GM19099 (cell line): ENCODE measurements around the gene RNF207.

Experiments used
- POLR2A ChIP-seq: IDR thresholded peaks from 3 replicates; pipeline ENCODE4 v1.6.1; 2011; ENCODE audit warnings: low read depth; ENCODE audit not compliant: insufficient read length; ENCODE audit errors: extremely low read depth

The RNF207 gene

DNA sequence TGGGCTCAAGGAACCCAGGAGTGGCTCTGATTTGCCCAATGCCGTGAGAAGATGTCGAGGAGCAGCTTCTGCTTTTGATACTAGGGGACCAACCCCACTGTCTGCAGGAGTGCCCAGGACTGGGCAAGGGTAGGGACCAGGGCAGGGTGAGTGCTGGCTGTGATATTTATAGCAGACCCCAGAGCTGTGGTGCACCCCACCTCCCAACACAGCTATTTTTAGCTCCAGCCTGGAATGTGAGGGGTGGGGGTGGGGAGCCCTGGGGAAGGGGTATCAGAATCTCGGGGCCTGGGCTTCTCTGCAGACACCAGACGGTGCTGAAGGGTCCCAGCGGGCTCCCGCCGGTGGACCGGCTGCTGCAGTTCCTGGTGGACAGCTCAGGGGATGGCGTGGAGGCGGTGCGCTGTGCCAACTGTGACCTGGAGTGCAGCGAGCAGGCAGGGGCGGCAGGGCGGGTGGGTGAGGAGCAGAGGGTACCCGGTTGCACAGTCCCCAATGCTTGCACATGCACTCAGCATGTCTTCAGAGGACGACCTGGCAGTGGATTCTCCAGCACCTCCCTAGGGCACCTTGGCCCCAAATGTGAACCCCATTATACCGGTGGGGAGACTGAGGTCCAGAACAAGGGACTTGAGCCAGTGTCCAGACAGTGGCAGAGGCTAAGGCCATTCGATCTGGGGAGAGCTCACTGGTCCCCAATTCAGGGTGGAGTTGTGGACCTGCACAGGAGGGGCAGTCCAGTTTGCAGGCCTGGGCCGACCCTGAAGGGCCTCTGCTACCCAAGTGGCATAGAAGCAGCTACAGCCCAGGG, 1.4 kb downstream of the RNF207 start:
- no peak for TF ChIP-seq POLR2A

DNA sequence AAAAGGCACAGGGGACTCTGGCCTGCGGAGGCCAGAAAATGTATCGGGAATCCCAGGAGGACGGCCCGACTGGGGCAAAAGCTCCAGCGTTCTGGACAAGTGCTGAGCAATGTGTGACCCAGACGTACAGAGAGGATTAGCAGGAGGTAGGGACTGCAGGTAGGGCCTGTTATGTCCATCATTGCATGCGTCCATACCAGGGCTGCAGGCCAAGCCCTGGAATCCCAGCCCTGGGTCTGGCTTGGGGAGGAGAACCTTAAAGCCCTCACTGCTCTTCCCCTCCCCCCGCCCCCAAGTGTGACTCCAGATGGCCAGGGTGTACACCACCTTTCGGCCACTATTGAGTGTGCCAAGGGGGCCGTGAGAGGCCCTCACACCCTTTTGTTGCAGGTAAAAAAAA, 2.0 kb downstream of the RNF207 start:
- no peak for TF ChIP-seq POLR2A

DNA sequence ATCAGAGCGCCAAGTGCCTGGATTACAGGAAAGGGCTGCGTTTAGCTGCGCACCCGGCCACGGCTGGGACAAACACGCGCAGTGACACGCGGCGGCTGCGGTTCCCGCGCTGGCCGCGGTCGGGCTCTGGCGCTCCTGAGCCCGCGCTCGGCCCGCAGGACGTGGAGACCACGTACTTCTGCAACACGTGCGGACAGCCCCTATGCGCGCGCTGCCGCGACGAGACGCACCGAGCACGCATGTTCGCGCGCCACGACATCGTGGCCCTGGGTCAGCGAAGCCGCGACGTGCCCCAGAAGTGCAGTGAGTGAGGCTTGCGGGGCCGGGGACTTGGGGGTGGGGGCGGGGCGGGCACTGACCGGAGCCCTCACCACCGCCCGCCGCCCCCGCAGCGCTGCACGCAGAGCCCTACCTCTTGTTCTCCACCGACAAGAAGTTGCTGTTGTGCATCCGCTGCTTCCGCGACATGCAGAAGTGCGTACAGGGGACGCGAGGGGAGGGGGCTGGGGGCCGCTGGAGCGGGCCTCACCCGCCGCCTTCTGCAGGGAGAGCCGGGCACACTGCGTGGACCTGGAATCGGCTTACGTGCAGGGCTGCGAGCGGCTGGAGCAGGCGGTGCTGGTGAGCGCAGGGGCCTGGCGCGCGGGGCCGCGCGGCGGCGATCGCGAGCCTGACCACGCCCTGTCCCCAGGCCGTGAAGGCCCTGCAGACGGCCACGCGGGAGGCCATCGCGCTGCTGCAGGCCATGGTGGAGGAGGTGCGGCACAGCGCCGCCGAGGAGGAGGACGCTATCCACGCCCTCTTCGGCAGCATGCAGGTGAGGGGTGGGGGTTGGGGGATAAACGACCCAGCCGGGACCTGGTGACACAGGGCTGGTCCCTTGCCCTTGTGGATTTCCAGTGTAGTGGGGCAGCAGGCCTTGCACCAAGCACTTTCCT, 3.1 kb downstream of the RNF207 start:
- TF ChIP-seq POLR2A: no peak

DNA sequence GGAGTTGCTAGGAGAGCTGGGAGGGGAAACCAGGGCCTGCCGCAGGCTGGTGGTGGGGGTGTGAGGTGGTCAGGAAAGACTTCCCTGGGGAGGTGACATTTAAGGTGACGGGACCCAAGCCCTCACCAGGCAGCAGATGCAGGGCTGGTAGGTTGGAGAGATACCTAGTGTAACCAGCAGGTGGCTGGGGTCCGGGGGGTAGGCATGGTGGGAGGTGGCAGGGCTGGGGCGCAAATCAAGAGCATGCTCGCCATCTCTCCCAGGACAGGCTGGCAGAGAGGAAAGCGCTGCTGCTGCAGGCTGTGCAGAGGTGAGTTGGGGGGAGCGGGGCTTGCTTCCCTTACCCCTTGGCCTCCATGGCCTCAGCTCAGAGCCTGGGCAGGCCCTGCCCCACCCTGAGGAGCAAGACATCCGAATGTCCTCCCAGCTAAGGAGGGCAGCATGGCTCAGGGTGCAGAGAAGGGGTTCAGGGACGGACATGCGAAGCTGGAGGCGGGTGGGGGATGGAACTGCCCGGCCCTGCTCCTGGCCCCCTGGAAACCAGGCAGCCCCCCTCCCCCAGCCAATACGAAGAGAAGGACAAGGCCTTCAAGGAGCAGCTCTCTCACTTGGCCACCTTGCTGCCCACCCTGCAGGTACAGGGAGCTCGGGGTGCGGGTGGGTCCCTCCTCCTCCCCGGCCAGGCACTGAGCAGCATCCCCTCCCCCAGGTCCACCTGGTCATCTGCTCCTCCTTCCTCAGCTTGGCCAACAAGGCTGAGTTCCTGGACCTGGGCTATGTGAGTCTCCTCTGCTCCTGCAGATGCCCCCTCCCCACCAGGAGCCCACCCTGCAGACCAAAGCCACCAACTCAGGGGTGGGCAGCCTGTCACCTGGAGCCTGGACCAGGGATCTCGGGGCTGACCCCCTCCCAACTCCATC, 4.0 kb downstream of the RNF207 start:
- no peak for TF ChIP-seq POLR2A

DNA sequence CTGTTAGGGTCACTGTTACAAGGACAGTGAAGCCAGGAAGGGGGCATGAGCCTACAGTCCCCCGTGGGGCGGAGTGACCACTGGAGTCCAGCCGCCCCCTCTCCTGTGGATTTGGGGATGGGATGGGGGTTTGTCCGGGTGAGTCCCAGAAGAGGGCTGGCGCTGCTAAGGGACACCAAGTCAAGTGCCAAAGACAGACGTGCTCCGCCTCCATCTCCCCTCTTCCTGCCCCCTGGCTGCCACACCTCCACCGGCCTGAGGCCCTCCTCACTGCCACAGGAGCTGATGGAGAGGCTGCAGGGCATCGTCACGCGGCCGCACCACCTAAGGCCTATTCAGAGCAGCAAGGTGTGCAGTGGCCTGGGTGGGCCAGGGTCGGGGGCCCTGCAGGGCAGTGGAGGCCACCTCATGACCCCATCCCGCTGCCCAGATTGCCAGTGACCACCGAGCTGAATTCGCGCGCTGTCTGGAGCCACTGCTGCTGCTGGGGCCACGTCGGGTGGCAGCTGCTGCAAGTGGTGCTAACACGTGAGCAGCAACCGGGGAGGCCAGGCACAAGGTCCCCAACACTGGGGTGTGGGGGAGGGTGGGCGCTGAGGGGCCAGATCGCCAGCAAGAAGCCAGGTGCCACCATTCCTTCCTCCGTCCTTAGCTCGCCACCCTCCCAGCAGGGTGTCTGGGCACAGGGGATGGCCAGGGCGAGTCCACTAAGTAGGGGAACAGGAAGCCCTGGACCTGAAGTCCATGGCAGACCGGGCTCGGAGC, 4.9 kb downstream of the RNF207 start:
- TF ChIP-seq POLR2A: no peak

DNA sequence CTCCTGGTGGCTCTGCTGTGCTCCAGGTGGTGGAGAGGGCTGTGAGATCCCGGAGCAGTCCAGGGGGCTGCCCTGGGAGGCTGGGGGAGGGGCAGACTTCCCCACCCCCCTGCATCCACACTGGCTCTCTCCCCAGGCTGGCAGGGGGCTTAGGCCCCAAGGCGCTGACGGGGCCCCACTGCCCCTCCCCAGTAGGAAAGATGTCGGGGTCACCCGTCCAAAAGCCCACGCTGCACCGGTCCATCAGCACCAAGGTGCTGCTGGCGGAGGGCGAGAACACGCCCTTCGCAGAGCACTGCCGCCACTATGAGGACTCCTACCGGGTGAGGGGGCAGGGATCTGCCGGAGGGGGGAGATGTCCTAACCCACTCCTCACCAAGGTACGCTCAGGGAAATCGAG, 5.8 kb downstream of the RNF207 start:
- no peak for TF ChIP-seq POLR2A

DNA sequence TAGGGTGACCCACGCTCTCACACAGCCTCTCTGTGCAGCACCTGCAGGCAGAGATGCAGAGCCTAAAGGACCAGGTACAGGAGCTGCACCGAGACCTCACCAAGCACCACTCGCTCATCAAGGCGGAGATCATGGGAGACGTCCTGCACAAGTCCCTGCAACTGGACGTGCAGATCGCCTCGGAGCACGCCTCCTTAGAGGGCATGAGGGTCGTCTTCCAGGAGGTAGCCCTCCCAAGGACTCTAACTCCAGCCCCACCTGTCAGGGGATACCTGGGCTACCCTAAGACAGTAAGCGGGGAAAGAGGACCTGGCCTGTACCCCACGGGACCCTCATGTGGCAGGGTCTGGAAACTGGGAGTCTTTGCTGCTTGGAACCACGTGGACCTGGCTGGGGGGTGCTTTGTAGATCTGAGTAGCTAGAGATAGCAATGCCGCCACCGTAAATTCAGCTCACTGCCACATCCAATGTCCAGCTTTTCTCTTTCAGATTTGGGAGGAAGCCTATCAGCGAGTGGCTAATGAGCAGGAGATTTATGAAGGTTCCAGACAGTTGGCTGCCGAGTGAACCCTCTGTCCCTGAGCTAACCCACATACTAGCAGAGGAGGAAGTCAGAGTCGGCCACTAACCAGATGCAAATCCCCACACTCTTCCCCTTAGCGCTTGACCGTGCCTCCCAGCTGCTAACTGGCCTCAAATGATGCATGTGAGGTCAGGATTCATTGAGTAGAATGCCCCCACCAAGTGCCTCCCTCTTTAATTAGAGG, 6.5 kb downstream of the RNF207 start:
- no peak for TF ChIP-seq POLR2A

DNA sequence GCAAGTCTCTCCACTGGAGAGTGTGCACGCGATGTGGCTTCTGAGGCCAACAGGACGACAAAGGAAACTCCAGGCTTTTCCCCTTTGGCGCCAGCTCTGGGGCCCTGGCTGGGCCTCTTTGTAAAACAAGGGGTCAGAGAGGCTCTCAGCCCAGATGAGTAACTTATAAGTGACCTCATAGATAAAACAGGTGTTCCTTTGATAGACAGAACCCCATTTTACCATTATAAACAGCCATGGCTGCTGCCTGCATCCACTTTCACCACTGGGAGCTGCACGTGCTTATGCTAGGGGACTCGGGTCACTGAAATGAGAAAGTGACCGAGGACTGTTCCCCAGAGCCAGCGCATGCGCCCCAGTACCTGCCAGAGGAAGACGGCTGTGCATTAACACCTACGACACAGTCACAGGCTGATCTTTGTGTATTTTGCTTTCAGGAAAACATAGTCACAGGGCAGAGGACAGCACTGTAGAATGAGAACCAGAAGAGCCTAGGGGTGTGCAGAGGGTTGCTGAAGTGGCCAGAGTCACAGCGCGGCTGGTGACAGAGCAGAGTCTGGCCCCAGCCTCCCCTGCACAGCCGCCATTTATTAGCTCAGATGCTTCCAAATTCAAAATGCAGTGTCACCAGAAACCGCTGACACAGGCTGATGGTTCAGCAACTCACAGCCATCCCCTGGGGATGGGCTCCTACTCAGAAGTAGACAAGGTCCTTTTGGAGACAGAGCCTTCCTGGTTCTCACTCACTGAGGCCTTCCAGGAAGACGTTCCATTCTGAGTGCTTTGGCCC, 12.7 kb downstream of the RNF207 start:
- no peak for TF ChIP-seq POLR2A

DNA sequence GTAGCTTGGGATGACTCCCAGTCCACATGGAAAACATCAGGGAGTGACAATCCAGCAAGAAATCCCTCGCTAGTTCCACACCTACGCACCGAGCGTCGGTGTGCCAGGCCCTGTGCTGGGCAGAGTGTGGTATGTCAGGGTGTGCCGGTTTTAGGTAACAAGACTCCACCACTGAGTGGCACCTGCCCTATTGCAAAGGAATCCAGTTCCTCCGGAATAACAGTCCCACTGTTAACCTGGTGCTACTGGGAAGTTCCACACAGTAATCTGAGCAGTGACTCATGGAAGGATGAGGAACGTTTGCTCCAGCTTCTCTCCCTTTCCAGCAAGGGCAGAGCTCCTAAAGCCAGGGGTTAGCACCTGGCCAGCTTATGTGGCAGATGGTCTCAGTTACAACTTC, 14.3 kb downstream of the RNF207 start:
- TF ChIP-seq POLR2A: no peak

DNA sequence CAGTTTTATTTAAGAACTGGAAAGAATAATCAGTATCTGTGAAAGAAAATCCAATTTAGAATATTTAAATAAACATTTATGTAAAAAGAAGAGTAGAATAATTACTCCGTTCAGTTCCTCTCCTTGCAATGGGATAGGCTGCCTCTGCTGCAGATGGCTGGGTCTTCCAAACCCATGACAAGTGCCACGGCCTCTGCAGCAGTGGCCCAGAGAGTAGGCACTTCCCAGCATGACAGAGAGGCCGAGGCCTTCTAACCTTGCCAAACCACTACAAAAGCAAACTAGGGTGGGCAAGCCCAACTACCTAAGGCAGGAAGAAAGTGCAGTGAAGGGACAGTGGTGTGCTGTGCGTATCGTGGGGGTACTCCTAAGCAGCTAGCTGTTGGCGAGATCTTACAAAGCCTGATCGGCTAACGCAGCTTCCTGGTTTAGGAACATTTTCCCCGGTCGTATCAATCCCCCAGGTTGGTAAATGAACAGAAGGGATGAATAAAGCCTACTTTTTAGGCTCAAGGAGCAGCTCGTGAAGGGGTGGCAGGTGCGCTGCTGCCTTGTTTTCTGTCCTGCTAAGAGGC, 15.4 kb downstream of the RNF207 start:
- TF ChIP-seq POLR2A: no peak

DNA sequence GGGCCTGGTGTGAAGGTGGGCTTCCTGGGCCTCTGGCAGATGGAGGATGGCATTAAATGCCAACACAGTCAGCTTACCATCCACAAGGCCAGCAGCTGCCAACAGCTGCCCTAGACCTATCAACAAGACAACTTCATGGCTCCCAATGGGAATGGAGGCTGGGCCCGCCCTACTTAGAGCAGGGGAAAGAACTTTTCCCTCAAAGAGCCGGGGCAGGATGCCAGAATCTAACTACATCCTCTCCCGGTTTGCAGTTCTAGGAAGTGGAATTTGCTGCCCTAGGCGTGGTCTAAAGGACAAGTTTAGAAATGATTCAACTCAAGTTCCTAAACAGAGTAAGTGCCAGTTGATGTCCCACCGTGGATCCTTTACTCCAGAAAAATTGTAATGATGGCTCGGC, 16.7 kb downstream of the RNF207 start:
- TF ChIP-seq POLR2A: no peak

DNA sequence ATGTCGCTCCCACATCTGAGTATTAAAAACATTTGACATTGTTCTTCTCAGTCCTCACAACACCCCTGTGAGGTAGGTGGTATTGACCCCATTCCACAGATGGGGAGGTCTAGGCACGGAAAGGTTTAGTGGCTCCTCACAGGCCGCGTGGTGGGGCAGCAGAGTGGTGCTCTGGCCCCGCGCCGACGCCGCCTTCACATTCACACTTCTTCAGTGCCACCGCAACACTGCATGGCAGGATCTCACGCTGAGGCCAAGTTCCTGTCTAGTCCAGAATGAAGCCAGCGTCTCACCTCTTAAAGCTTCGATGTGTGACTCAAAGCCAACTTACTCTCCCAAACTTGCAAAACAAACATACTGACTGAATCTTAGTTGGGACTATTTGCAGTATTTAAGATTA, 17.7 kb downstream of the RNF207 start:
- no peak for TF ChIP-seq POLR2A

DNA sequence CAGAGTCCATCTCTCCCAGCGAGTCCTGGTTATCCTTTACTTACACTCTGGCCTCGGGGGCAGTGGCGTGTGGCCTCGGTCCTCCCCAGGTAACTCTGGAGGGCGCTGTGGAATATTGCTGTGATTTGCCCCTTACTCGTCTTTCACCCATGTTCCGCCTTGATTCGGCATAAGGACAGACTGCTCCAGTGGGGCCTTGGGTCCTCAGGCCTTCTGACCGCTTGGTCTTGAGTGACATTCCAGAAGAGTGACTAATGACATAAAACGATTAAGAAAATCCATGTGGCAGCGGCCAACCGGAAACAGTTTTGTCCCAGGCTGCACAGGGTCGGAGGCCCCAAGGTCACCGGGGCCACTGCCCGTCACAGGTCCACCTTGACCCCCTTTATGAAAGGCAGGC, 18.8 kb downstream of the RNF207 start:
- TF ChIP-seq POLR2A: no peak

DNA sequence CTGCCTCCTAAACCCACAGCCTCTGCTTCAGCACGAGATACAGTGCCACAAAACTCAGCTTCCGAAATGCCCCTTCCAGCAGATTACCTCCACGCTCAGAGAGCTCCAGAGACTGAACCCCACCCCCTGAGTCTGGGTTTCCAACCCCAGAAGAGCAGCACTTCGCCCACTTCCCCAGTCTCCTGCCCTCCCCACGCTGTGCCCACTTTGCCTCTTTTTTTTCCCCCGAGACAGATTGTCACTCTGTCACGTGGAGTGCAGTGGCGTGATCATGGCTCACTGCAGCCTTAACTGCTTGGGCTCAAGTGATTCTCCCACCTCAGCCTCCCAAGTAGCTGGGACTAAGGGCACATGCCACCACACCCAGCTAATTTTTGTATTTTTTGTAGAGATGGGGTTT, 19.7 kb downstream of the RNF207 start:
- TF ChIP-seq POLR2A: no peak
